Endothelial cell of umbilical vein (primary cell): ENCODE data around the gene TBC1D17. TPM values are rescaled to one million over a fixed set of nuclear protein-coding genes. Genes with fewer than 3 reads are reported as not detected.

Experiments used
- BruUV-seq: library from RNA; stranded (reverse); fragments of 400-500 nt; replicated peaks from 2 replicates; lab custom pipeline; 2021; lab: Mats Ljungman, UMichigan
- CTCF ChIA-PET: fragments of 300-600, 350-600 bp; sonication (Branson Sonifier 250); formaldehyde crosslinking; loops from one replicate; lab custom pipeline; 2021; ENCODE audit warnings: antibody characterized with exemption, inconsistent platforms; lab: Charles Lee
- POLR2A ChIA-PET: fragments of 300-600, 350-600 bp; sonication (Branson Sonifier 250); formaldehyde crosslinking; loops from one replicate; lab custom pipeline; 2021; ENCODE audit warnings: antibody characterized with exemption, inconsistent platforms; lab: Charles Lee
- DNase-seq: peaks from one replicate; pipeline ENCODE4 v3.0.0-alpha.2; 2011; ENCODE audit warnings: low read depth, low spot score
- FAIRE-seq: peaks from 2 replicates; lab custom pipeline; 2011; peaks lifted over from hg19 to GRCh38; lab: Jason Lieb, UNC
- H2AFZ ChIP-seq: 2 replicates; pipeline ENCODE4 v1.6.0; 2012; ENCODE audit warnings: low read depth, low read length, control low read depth, inconsistent platforms
- H3K27ac ChIP-seq: 2 replicates; pipeline ENCODE4 v1.5.1; 2011; ENCODE audit warnings: low read depth, mild to moderate bottlenecking, control low read depth, low read length, moderate library complexity; ENCODE audit not compliant: insufficient read depth
- H3K27me3 ChIP-seq, 2 experiments: 2 replicates each; pipeline versions ENCODE4 v1.6.0 to v1.6.1; 2011; ENCODE audit warnings: low read length in 2 of 2, mixed read lengths in 1 of 2; ENCODE audit not compliant: control insufficient read depth in 2 of 2, insufficient read depth in 2 of 2
- H3K36me3 ChIP-seq, 2 experiments: 2 replicates in 1 of 2; 3 replicates in 1 of 2; pipeline ENCODE4 v1.5.1; 2011; ENCODE audit warnings: low read length in 2 of 2, mild to moderate bottlenecking in 1 of 2, moderate library complexity in 1 of 2; ENCODE audit not compliant: control insufficient read depth in 2 of 2, insufficient read depth in 2 of 2; ENCODE audit errors: extremely low read depth in 1 of 2
- H3K4me1 ChIP-seq: 3 replicates; pipeline ENCODE4 v1.5.1; 2011; ENCODE audit warnings: mild to moderate bottlenecking, low read length; ENCODE audit not compliant: control insufficient read depth, insufficient read depth; ENCODE audit errors: extremely low read depth
- H3K4me2 ChIP-seq: 2 replicates; pipeline ENCODE4 v1.6.1; 2011; ENCODE audit warnings: low read length, control low read depth, mixed read lengths; ENCODE audit not compliant: insufficient read depth
- H3K4me3 ChIP-seq, 3 experiments: fragments of 200-600 bp in 1 of 3; sonication (generic), shearing (Covaris generic) in 1 of 3; replicated peaks in 1 of 3; 2 replicates each; pipeline ENCODE4 v1.5.1; 2011 to 2016; ENCODE audit warnings: control low read depth in 3 of 3, low read length in 3 of 3, mild to moderate bottlenecking in 2 of 3, inconsistent platforms in 1 of 3, low read depth in 1 of 3, moderate library complexity in 1 of 3; ENCODE audit not compliant: insufficient read depth in 1 of 3
- H3K79me2 ChIP-seq: 2 replicates; pipeline ENCODE4 v1.6.0; 2012; ENCODE audit warnings: low read length, inconsistent platforms; ENCODE audit not compliant: control insufficient read depth, insufficient read depth
- H3K9ac ChIP-seq: replicated peaks from 2 replicates; pipeline ENCODE3; 2011; ENCODE audit warnings: low read length, control low read depth; ENCODE audit not compliant: insufficient read depth; ENCODE audit errors: extremely low read depth
- H3K9me1 ChIP-seq: replicated peaks from 3 replicates; pipeline ENCODE4 v1.6.0; 2011; ENCODE audit warnings: mild to moderate bottlenecking, low read length; ENCODE audit not compliant: control insufficient read depth, insufficient read depth; ENCODE audit errors: extremely low read depth
- H3K9me3 ChIP-seq: replicated peaks from 2 replicates; pipeline ENCODE4 v1.5.1; 2012; ENCODE audit warnings: low read length, inconsistent platforms; ENCODE audit not compliant: control insufficient read depth, insufficient read depth
- H4K20me1 ChIP-seq: replicated peaks from 2 replicates; pipeline ENCODE3; 2011; ENCODE audit warnings: mild to moderate bottlenecking, low read length; ENCODE audit not compliant: control insufficient read depth, insufficient read depth; ENCODE audit errors: extremely low read depth
- EZH2 ChIP-seq: IDR thresholded peaks from 2 replicates; pipeline ENCODE4 v1.6.1; 2012; ENCODE audit warnings: borderline replicate concordance, low read depth, mild to moderate bottlenecking, moderate library complexity, low read length, inconsistent platforms; ENCODE audit not compliant: severe bottlenecking
- FOS ChIP-seq: IDR thresholded peaks from 2 replicates; pipeline ENCODE4 v1.6.1; 2011; ENCODE audit warnings: mild to moderate bottlenecking, low read length, moderate library complexity, borderline replicate concordance; ENCODE audit not compliant: insufficient read depth
- GATA2 ChIP-seq: IDR thresholded peaks from 2 replicates; pipeline ENCODE4 v1.7.0; 2011; ENCODE audit warnings: low read depth, mild to moderate bottlenecking, moderate library complexity, mixed read lengths, low read length; ENCODE audit not compliant: insufficient read length, insufficient read depth
- JUN ChIP-seq: IDR thresholded peaks from 2 replicates; pipeline ENCODE4 v1.6.1; 2011; ENCODE audit warnings: borderline replicate concordance, low read depth; ENCODE audit not compliant: insufficient read length, insufficient read depth
- MYC ChIP-seq: IDR thresholded peaks from one replicate; pipeline ENCODE4 v1.6.1; 2011; ENCODE audit warnings: mild to moderate bottlenecking, low read depth, low read length
- POLR2A ChIP-seq: IDR thresholded peaks from 2 replicates; pipeline ENCODE4 v1.6.1; 2012; ENCODE audit warnings: low read depth, mild to moderate bottlenecking, control low read depth, low read length
- POLR2AphosphoS5 ChIP-seq: IDR thresholded peaks from 2 replicates; pipeline ENCODE4 v1.6.1; 2012; ENCODE audit warnings: low read depth, mild to moderate bottlenecking, control low read depth, low read length, moderate library complexity; ENCODE audit not compliant: insufficient read depth
- dilution Hi-C: fragments of 300-500 bp; cut with MboI; formaldehyde crosslinking; loops from one replicate; pipeline ENCODE4 v1.15.0; 2019; ENCODE audit warnings: low sequenced_read_pairs; ENCODE audit not compliant: extremely low pct_ligation_motif_present
- intact Hi-C: fragments of 100-400 bp; cut with micrococcal nuclease; formaldehyde crosslinking; loops from one replicate; pipeline ENCODE4 v1.10.0; 2022
- polyA plus RNA-seq, 4 experiments: library from polyadenylated mRNA; depleted of rRNA in 3 of 4; stranded (reverse) in 3 of 4; unstranded in 1 of 4; fragments of >200 nt; gene quantifications; 2 replicates each; pipeline versions ENCODE4 v1.2.1 to v1.2.3, GENCODE V29; 2011 to 2012; ENCODE audit warnings: missing spikeins in 1 of 4
- total RNA-seq: library from RNA; stranded (reverse); gene quantifications from 2 replicates; pipeline ENCODE4 v1.2.3, GENCODE V29; 2021
- TF ChIP-seq, protein P1 (sequence below), 2 donors: IDR thresholded peaks; 1 replicate in 1 of 2; 2 replicates in 1 of 2; pipeline ENCODE4 v1.5.1; 2011; ENCODE audit warnings: low read length in 2 of 2, mild to moderate bottlenecking in 2 of 2, moderate library complexity in 2 of 2, control low read depth in 1 of 2, inconsistent platforms in 1 of 2, low read depth in 1 of 2; ENCODE audit not compliant: insufficient read depth in 1 of 2; ENCODE audit errors: extremely low read depth in 1 of 2
- TF ChIP-seq, protein P2 (sequence below): IDR thresholded peaks from 2 replicates; pipeline ENCODE4 v1.6.1; 2011; ENCODE audit not compliant: insufficient read depth, insufficient read length

The TBC1D17 gene
- total and polyA plus RNA-seq, 2 donors (not counting 3 experiments of a cell fraction or from before 2014, with no cell fraction given), result 34.2 to 39.3 TPM

DNA sequence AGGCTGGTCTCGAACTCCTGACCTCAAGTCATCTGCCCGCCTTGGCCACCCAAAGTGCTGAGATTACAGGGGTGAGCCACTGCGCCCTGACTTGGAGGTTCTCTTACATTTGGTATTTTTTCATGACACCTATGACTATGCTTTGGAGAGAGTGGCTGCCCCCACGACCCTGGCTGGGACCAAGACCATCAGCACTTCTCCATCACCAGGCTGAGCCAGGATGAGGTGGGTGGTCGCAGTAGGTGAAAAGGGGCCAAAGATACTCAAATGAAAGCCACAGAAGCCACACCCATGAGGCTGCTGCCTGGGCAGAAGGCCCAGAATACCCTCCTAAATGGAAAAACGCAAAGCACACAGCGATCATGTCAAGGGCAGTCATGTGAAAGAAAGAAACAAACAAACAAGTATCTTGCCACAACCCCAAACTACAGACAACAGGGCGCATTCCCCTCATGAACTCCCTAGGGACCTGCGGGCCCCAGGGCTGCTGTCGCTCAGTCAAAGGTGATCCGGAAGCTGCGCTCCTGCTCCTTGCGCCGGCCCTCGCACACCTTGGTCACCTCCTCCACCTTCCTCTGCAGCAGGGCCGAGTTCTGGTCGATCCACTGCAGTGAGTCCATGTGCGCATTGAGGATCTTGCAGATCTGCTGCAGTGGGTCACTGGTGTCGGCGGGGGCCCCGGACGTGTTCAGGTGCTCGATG is 30.4 kb downstream of the TBC1D17 start:
- Histone ChIP-seq H3K27me3 (no peaks in the 10 kb centered on the region), H3K9me1 (no peaks in the 10 kb centered on the region), H3K9ac (no peak overlapping the region), H3K27ac (no peak overlapping the region), H3K4me1 (no peaks in the 10 kb centered on the region), H3K4me3 (no peak overlapping the region), H3K79me2 (no peaks in the 10 kb centered on the region), H3K4me2 (no peak overlapping the region), H3K36me3 (peaks cover 6 to 23% of the 10 kb centered on the region in 2 experiments), H3K9me3 (no peaks in the 10 kb centered on the region), H4K20me1 (no peaks in the 10 kb centered on the region), H2AFZ (no peak overlapping the region)
- POLR2A ChIA-PET, result no interaction called here
- CTCF ChIA-PET, result interaction anchor here (1.3 kb wide), 1 partner anchor 10 kb away, joined by 5 read pairs; no protein-coding TSS in a partner anchor
- TF ChIP-seq EZH2 (no peak), MYC (no peak), POLR2AphosphoS5 (no peak), GATA2 (no peak), POLR2A (no peak), JUN (no peak), FOS (no peak)
- TF ChIP-seq, protein P1, sequence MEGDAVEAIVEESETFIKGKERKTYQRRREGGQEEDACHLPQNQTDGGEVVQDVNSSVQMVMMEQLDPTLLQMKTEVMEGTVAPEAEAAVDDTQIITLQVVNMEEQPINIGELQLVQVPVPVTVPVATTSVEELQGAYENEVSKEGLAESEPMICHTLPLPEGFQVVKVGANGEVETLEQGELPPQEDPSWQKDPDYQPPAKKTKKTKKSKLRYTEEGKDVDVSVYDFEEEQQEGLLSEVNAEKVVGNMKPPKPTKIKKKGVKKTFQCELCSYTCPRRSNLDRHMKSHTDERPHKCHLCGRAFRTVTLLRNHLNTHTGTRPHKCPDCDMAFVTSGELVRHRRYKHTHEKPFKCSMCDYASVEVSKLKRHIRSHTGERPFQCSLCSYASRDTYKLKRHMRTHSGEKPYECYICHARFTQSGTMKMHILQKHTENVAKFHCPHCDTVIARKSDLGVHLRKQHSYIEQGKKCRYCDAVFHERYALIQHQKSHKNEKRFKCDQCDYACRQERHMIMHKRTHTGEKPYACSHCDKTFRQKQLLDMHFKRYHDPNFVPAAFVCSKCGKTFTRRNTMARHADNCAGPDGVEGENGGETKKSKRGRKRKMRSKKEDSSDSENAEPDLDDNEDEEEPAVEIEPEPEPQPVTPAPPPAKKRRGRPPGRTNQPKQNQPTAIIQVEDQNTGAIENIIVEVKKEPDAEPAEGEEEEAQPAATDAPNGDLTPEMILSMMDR (IDR thresholded peaks at IDR 0.05; ENCODE audit: extremely low read depth in 1 of 2, insufficient read depth in 1 of 2, low read depth in 1 of 2, low read length in 2 of 2), result no peak
- TF ChIP-seq, protein P2, sequence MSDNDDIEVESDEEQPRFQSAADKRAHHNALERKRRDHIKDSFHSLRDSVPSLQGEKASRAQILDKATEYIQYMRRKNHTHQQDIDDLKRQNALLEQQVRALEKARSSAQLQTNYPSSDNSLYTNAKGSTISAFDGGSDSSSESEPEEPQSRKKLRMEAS, result no peak
- no peak for FAIRE-seq
- intact Hi-C loops, result no loop called here
- BruUV-seq, result no TSS peak
- dilution Hi-C loops, result no loop called here
- DNase-seq, result no peak
